Heart right ventricle (tissue), 16 donors: ENCODE results near the gene KIF2A. TPM values are rescaled to one million over a fixed set of nuclear protein-coding genes. Genes with fewer than 3 reads are reported as not detected.

Source experiments
- ATAC-seq, 8 donors: fragments of 200-7000 bp; cut with Tn5 transposase; one replicate each; pipeline ENCODE4 v1.9.1; 2020; ENCODE audit warnings: mild to moderate bottlenecking in 8 of 8, moderate library complexity in 8 of 8, moderate number of reproducible peaks in 1 of 8
- DNase-seq, 2 donors: peaks; one replicate each; pipeline ENCODE4 v3.0.0-alpha.2; 2020
- H3K27ac ChIP-seq, 10 donors: fragments of 200-600 bp; sonication (generic) in 2 of 10; one replicate each; pipeline versions ENCODE4 v1.5.0 to v1.8.0; 2020 to 2022; ENCODE audit warnings: mild to moderate bottlenecking in 3 of 10
- H3K27me3 ChIP-seq, 7 donors: fragments of 200-600 bp; one replicate each; pipeline ENCODE4 v1.8.0; 2021 to 2022; ENCODE audit warnings: mild to moderate bottlenecking in 2 of 7
- H3K36me3 ChIP-seq, 9 donors: fragments of 200-600 bp; sonication (generic) in 1 of 9; one replicate each; pipeline versions ENCODE4 v1.5.0 to v1.8.0; 2020 to 2022; ENCODE audit warnings: mild to moderate bottlenecking in 2 of 9
- H3K4me1 ChIP-seq, 9 donors: fragments of 200-600 bp; sonication (generic) in 1 of 9; one replicate each; pipeline versions ENCODE4 v1.5.0 to v1.8.0; 2020 to 2022; ENCODE audit warnings: mild to moderate bottlenecking in 4 of 9
- H3K4me3 ChIP-seq, 10 donors: fragments of 200-600 bp; sonication (generic) in 2 of 10; one replicate each; pipeline versions ENCODE4 v1.5.0 to v1.8.0; 2020 to 2022; ENCODE audit warnings: mild to moderate bottlenecking in 7 of 10, moderate library complexity in 2 of 10
- H3K9me3 ChIP-seq, 11 donors: fragments of 200-600 bp in 10 of 11; sonication (generic) in 2 of 11; one replicate each; pipeline versions ENCODE4 v1.5.0 to v1.8.0; 2013 to 2022; ENCODE audit warnings: mild to moderate bottlenecking in 2 of 11, control low read depth in 1 of 11, moderate library complexity in 1 of 11
- CTCF ChIP-seq, 9 donors: fragments of 200-600 bp; sonication (generic) in 2 of 9; IDR thresholded peaks; one replicate each; pipeline versions ENCODE4 v1.5.0 to v1.8.0; 2021 to 2022; ENCODE audit warnings: antibody characterized with exemption in 9 of 9, mild to moderate bottlenecking in 5 of 9, moderate library complexity in 1 of 9
- WGBS, 2 donors: extraction: QIAGEN DNeasy Blood & Tissue Kit; methylation state at CpG; one replicate each; pipeline ENCODE4 v1.1.7; 2013; ENCODE audit warnings: inconsistent platforms in 1 of 2; 5-methylcytosine and 5-hydroxymethylcytosine counted together
- intact Hi-C, 10 donors: fragments of 100-400 bp; cut with DNase I; formaldehyde crosslinking; loops; one replicate each; pipeline versions ENCODE4 v1.11.1 to v1.14.2; 2022
- long read RNA-seq, 3 donors: library from polyadenylated mRNA; unstranded; transcript quantifications; one replicate each; pipeline ENCODE4 v2.0.0, GENCODE V29; 2020 to 2021
- polyA plus RNA-seq, 2 donors: library from polyadenylated mRNA; stranded (reverse); fragments of 200-250 nt; gene quantifications; one replicate each; pipeline ENCODE4 v1.2.3, GENCODE V29; 2013
- total RNA-seq, 10 donors: library from RNA; stranded (reverse); fragmentation: NEBNext Ultra II Directional in 3 of 10; extraction: Animal tissue kit (Norgen Biotek cat#: 25700) in 3 of 10; gene quantifications; one replicate each; pipeline versions ENCODE4 v1.2.1 to v1.2.4, GENCODE V29; 2021 to 2023
- donor health status: Arrhythmogenic right ventricular cardiomyopathy.
- donor health status: ischemic (EF 13 %, LVEDD 7.1; RV severe dilation, severe dysfunction).
- donor health status: healthy with polysubstance abuse.
- donor health status: DM: no; HTN: yes; CAD: no.
- donor health status: DM: no; HTN: no; CAD: no.
- donor health status: ischemic (EF 25% LVEDD 6.9; RV normal size, moderate dysfunction).
- donor health status: ischemic (EF 25% LVEDD 5.7; RV mildly dilated, moderate dysfunction).
- donor health status: healthy.
- donor health status: DM: yes; HTN: yes; CAD: no.
- donor health status: Ischemic cardiomyopathy.
- donor health status: ischemic (EF 35%, LVEDD 5.7; RV mildly dilated, moderate dysfunction).
- donor health status: nonischemic (EF 11% LVEDD 7.7; RV severe dilation, severe dysfunction).
- donor health status: DM: yes; HTN: yes; CAD: no.
- donor health status: PGD.
- donor health status: ischemic (EF 29% LVEDD 5.4; RV normal size, mild dysfunction).
- donor health status: nonischemic (EF 23%, LVEDD 6.1; RV moderate dilation, normal function).

Gene KIF2A
- total RNA-seq = 10 to 100 TPM in 8 of 10 donors, 1 to 10 TPM in 2; 9.2 to 17.1 (median 12.2) TPM
- polyA plus RNA-seq = 1 to 10 TPM; 1.5 to 2.8 TPM
- long read RNA-seq, donor 1, partial matches to known transcripts = 1 of 6 reads
- long read RNA-seq, donor 1, other reads (novel, unspliced or antisense) = 4 of 6 reads
- long read RNA-seq, donor 2, partial matches to known transcripts = 0 of 2 reads
- long read RNA-seq, donor 2, other reads (novel, unspliced or antisense) = 2 of 2 reads
- long read RNA-seq, donor 3, partial matches to known transcripts = 1 of 6 reads
- long read RNA-seq, donor 3, other reads (novel, unspliced or antisense) = 2 of 6 reads

DNA sequence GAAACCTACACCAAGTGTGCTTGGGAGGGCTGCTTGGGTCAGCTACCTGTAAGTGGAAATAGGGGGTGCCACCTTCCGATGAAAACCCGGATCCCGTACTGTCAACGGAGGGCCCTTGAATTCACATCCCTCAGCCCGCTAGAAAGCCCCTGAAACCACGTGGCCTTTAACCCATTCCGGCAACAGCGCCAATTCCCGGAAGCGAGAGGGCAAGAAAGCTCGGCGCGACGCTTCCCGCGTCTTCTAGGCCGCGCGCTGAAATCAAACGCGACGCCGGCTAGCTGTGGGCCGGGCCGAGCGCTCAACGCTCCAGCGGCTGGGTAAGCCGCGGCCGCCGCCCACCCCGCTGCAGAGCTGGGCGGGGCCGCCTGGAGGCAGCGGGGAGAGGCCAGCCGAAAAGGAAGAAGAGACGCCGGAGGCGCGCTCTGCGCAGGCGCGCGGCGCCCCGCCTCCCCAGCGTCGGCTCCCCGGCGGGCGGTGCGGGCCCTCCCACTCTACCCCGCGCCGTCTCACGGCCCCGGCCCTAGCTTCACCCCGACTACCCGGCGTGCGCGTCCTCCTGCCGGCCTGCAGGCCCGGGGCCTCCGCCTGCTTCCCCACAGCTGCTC, at the start of gene KIF2A:
KIF2A (plus strand) TSS at position 492 of the 608 bp plus-strand sequence. CDS start 267 bp downstream, outside the sequence.
- intact Hi-C loops = loop anchor here in 4 of 10 donors (5.0 to 10.0 kb wide), 5 partner anchors 36 to 106 kb away; partner anchors contain the start of genes DIMT1 (in 2 of the 4) and IPO11 (in 1 of the 4)
- 0 to 1% methylated on average over 49 to 66 of the region's 66 CpGs for WGBS, 2 donors
- TF ChIP-seq CTCF (IDR thresholded peaks at IDR 0.05) = peak in 4 of 9 donors; percentile 18 to 44 (median 36)

DNA sequence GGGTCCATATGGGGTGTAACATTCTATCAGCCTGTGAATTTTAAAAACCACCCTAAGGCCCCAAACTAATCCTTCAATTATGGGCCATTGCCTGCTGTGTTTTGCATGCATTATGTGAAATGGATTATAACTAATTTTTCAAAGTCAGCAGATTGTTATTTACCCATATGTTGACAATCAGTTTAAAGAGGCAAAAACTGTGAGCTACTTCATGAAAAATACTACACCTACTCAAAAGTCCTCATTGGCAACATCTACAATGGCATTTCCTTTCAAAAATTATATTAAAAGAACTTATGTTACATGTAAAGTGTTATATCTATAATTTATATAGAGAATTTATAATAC, 49.0 kb upstream of the KIF2A start:
- DNase-seq (no peak), ATAC-seq (no peak)
- H3K27ac ChIP-seq = peak overlapping the region in 1 of 10 donors; percentile 42
- TF ChIP-seq CTCF (IDR thresholded peaks at IDR 0.05) = no peak
- peaks cover 0 to 13% (median 10%) of the 10 kb centered on the region in 9 donors for H3K4me1 ChIP-seq
- H3K9me3 ChIP-seq = no peaks in the 10 kb centered on the region
- H3K27me3 ChIP-seq = no peaks in the 10 kb centered on the region
- no peak overlapping the region for H3K4me3 ChIP-seq
- H3K36me3 ChIP-seq = no peaks in the 10 kb centered on the region
- intact Hi-C loops = no loop called here

More for the DNA sequence above, at the start of gene KIF2A:
- DNase-seq (peak; percentile 86 to 92), ATAC-seq (peak; percentile 98 to 100 (median 98))
- Histone ChIP-seq H3K27ac (peak within 1 kb of the TSS; percentile 65 to 94 (median 86)), H3K9me3 (no peaks in the 10 kb centered on the region), H3K27me3 (no peaks in the 10 kb centered on the region), H3K36me3 (no peaks in the 10 kb centered on the region), H3K4me1 (peaks cover 0 to 40% (median 16%) of the 10 kb centered on the region in 9 donors), H3K4me3 (peak within 1 kb of the TSS; percentile 87 to 99 (median 96))

GRCh38 chr5:62258654-62259053, 47.4 kb upstream of the KIF2A start:
- no peaks in the 10 kb centered on the region for H3K9me3 ChIP-seq
- no peak overlapping the region for H3K4me3 ChIP-seq
- DNase-seq (no peak), ATAC-seq (no peak)
- TF ChIP-seq CTCF (IDR thresholded peaks at IDR 0.05) = no peak
- H3K27ac ChIP-seq = no peak overlapping the region
- peaks cover 0 to 13% (median 10%) of the 10 kb centered on the region in 9 donors for H3K4me1 ChIP-seq
- intact Hi-C loops = no loop called here
- no peaks in the 10 kb centered on the region for H3K36me3 ChIP-seq
- H3K27me3 ChIP-seq = no peaks in the 10 kb centered on the region

GRCh38 chr5:62259699-62260250, 46.2 kb upstream of the KIF2A start:
- no peak overlapping the region for H3K27ac ChIP-seq
- H3K27me3 ChIP-seq = no peaks in the 10 kb centered on the region
- TF ChIP-seq CTCF (IDR thresholded peaks at IDR 0.05) = no peak
- H3K4me3 ChIP-seq = no peak overlapping the region
- no peak for DNase-seq
- intact Hi-C loops = no loop called here
- no peaks in the 10 kb centered on the region for H3K36me3 ChIP-seq
- peak in 1 of 8 donors; percentile 53 for ATAC-seq
- no peaks in the 10 kb centered on the region for H3K9me3 ChIP-seq
- H3K4me1 ChIP-seq = peaks cover 0 to 13% (median 10%) of the 10 kb centered on the region in 9 donors
- WGBS, 2 donors = 95 to 96% methylated on average over 2 of the region's 2 CpGs
